BLaER1 (cell line): ENCODE measurements around the gene ENO1.
A peak's percentile ranks its signal among the peaks of the same experiment; 100 is the strongest.
"Not testable (repeated sequence)": the region's sequence is repeated elsewhere in the genome, so short reads cannot be mapped to it uniquely, and the experiment has no call there.

ENCODE experiments used
- H3K27ac ChIP-seq: shearing (Covaris generic); formaldehyde crosslinking; 2 replicates; pipeline ENCODE4 v1.8.1; 2022
- H3K27me3 ChIP-seq: shearing (Covaris generic); formaldehyde crosslinking; 2 replicates; pipeline ENCODE4 v1.8.1; 2022
- H3K36me3 ChIP-seq: shearing (Covaris generic); formaldehyde crosslinking; 2 replicates; pipeline ENCODE4 v1.8.1; 2022
- H3K4me1 ChIP-seq: shearing (Covaris generic); formaldehyde crosslinking; 2 replicates; pipeline ENCODE4 v1.8.1; 2022
- H3K4me2 ChIP-seq: shearing (Covaris generic); formaldehyde crosslinking; 2 replicates; pipeline ENCODE4 v1.8.1; 2022
- H3K4me3 ChIP-seq: shearing (Covaris generic); formaldehyde crosslinking; 2 replicates; pipeline ENCODE4 v1.8.1; 2022
- H3K9ac ChIP-seq: shearing (Covaris generic); formaldehyde crosslinking; 2 replicates; pipeline ENCODE4 v1.8.1; 2022
- H3K9me3 ChIP-seq: shearing (Covaris generic); formaldehyde crosslinking; 2 replicates; pipeline ENCODE4 v1.8.1; 2022
- H4K20me1 ChIP-seq: shearing (Covaris generic); formaldehyde crosslinking; 2 replicates; pipeline ENCODE4 v1.8.1; 2022
- Cebpa-rat ChIP-seq: shearing (Covaris generic); IDR thresholded peaks from 2 replicates; pipeline ENCODE4 v1.8.1; 2022

ENO1 gene

DNA sequence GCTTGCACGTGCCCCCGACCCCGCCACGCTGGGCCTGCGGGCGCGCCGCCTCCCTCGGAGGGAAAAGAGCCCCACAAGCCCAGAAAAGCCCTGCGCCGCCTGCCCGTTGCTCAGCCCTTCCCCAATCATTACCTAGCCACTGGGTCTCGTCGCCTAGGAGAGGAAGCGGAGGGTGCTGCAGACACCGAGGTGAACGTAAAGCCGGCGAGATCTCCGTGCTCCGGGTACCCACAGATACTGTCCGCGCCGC, at the start of gene ENO1:
Gene ENO1, minus strand, starts transcription at position 239 of the 250 bp plus-strand sequence. CDS start 3,778 bp downstream, outside the sequence.
- Histone ChIP-seq H3K9me3 (no peaks in the 10 kb centered on the region), H3K36me3 (peaks cover 38% of the 10 kb centered on the region), H3K27me3 (no peaks in the 10 kb centered on the region), H3K4me1 (peaks cover 71% of the 10 kb centered on the region), H3K9ac (peak within 1 kb of the TSS; percentile 99), H3K4me3 (peak within 1 kb of the TSS; percentile 99), H3K27ac (peak within 1 kb of the TSS; percentile 99), H4K20me1 (peaks cover 51% of the 10 kb centered on the region), H3K4me2 (peak within 1 kb of the TSS; percentile 93)
- TF ChIP-seq Cebpa-rat = no peak

DNA sequence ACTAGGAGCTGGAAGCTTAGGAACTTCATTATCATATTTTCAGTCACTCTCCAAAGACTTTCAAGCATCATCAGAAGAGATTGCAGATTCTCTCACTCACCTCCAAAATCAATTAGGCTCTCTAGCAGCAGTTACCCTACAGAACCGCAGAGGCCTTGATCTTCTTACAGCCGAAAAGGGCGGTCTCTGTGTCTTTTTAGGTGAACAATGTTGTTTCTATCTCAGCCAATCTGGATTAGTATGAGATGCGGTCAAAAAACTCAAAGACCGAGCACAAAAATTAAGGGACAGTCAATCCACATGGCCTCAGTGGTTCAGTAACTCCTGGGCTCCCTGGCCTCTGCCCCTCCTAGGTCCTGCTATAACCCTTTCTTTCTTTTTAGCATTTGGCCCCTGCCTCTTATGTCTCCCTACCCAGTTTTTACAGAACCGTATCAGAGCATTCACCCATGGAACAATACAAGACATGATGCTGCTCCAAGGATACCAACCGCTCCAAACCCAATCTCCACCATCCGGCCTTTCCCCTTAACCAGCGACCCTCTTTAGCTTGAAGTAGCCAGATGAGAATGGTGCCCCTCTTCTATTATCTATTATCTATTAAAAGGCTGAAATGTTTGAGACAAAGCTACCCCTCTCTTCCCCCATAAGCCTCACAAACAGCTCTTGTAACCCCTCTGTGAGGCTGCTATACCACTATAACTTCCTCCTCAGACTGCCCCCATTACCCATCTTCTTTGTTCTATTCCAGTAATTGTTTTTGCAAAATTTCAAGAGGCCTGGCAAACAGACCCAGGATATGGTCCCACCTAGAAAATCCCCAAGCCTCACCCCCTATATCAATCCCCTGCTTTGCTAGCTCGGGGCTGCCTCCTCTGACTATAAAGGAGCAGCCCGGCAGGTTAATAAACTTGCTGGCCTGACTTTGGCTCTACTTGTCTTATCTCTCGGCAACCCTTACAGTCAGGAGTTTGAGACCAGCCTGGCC, 48.5 kb upstream of the ENO1 start:
- no peaks in the 10 kb centered on the region for H3K4me1 ChIP-seq
- TF ChIP-seq Cebpa-rat = no peak

GRCh38 chr1:8925960-8926359, 47.5 kb upstream of the ENO1 start:
- no peak for TF ChIP-seq Cebpa-rat
- H3K36me3 ChIP-seq = no peaks in the 10 kb centered on the region

More for the DNA sequence above, 48.5 kb upstream of the ENO1 start:
- no peaks in the 10 kb centered on the region for H3K27me3 ChIP-seq
- H3K4me2 ChIP-seq = no peak overlapping the region
- no peak overlapping the region for H3K4me3 ChIP-seq
- 0 out of 2 replicates have a peak, but pooled peaks cover 4% of the 10 kb centered on the region for H3K9me3 ChIP-seq
- no peaks in the 10 kb centered on the region for H4K20me1 ChIP-seq
- no peak overlapping the region for H3K27ac ChIP-seq
- H3K9ac ChIP-seq = no peak overlapping the region
- H3K36me3 ChIP-seq = no peaks in the 10 kb centered on the region

DNA sequence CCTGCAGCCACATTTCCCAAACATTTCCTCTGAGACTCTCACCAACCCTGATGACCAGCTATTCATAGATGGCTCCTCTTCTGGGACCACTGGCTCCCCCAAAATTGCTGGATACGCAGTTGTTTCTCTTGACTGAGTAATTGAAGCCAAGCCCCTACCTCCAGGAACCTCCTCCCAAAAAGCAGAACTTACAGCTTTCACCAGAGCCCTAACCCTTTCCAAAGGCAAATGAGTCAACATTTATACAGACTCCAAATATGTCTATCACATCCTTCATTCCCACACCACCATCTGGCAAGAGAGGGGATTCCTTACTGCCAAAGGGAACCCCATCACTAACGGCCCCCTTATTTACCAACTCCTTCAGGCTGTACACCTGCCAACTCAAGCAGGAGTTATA, 46.9 kb upstream of the ENO1 start:
- Histone ChIP-seq H3K4me3 (no peak overlapping the region), H3K27me3 (no peaks in the 10 kb centered on the region), H3K9ac (no peak overlapping the region), H3K9me3 (0 out of 2 replicates have a peak, but pooled peaks cover 4% of the 10 kb centered on the region), H4K20me1 (no peaks in the 10 kb centered on the region), H3K4me2 (no peak overlapping the region), H3K36me3 (no peaks in the 10 kb centered on the region), H3K4me1 (peaks cover 11% of the 10 kb centered on the region), H3K27ac (no peak overlapping the region)
- no peak for TF ChIP-seq Cebpa-rat

More at GRCh38 chr1:8925960-8926359, 47.5 kb upstream of the ENO1 start:
- no peak overlapping the region for H3K27ac ChIP-seq
- 0 out of 2 replicates have a peak, but pooled peaks cover 4% of the 10 kb centered on the region for H3K9me3 ChIP-seq
- H3K4me2 ChIP-seq = no peak overlapping the region
- peaks cover 6% of the 10 kb centered on the region for H3K4me1 ChIP-seq
- no peak overlapping the region for H3K9ac ChIP-seq
- H3K4me3 ChIP-seq = no peak overlapping the region
- no peaks in the 10 kb centered on the region for H3K27me3 ChIP-seq
- H4K20me1 ChIP-seq = no peaks in the 10 kb centered on the region

- Histone ChIP-seq H3K36me3 (no peaks in the 10 kb centered on the region), H3K27me3 (no peaks in the 10 kb centered on the region), H3K9ac (no peak overlapping the region), H3K27ac (no peak overlapping the region), H4K20me1 (no peaks in the 10 kb centered on the region), H3K4me2 (no peak overlapping the region), H3K9me3 (no peaks in the 10 kb centered on the region), H3K4me3 (no peak overlapping the region), H3K4me1 (peaks cover 25% of the 10 kb centered on the region)
- no peak for TF ChIP-seq Cebpa-rat
Measured at GRCh38 chr1:8922962-8923361, 44.5 kb upstream of the ENO1 start.

DNA sequence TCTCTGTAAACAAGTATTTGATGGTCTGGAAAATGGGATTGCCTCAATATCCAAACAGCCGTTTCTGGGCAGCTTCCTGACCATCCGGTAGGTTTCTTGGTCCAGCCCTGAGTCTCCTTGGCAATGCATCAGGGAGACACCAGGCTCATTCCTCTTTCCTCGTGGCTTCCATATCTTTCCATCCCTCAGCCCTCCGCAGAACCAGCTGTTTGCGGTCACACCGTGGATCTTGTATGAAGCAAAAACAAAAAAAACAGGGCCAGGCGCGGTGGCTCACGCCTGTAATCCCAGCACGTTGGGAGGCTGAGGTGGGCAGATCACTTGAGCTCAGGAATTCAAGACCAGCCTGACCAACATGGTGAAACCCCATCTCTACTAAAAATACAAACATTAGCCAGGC, 39.0 kb upstream of the ENO1 start:
- H3K27me3 ChIP-seq, H3K4me3 ChIP-seq, H3K9ac ChIP-seq, H3K36me3 ChIP-seq, H3K9me3 ChIP-seq, H3K27ac ChIP-seq, H3K4me2 ChIP-seq, H4K20me1 ChIP-seq: not testable (repeated sequence)
- peaks cover 49% of the 10 kb centered on the region for H3K4me1 ChIP-seq

GRCh38 chr1:8915446-8915845, 37.0 kb upstream of the ENO1 start:
- H3K4me1 ChIP-seq = peaks cover 38% of the 10 kb centered on the region
- no peak for TF ChIP-seq Cebpa-rat
- no peaks in the 10 kb centered on the region for H4K20me1 ChIP-seq
- H3K9ac ChIP-seq = no peak overlapping the region
- H3K9me3 ChIP-seq = peaks cover 15% of the 10 kb centered on the region
- H3K27me3 ChIP-seq = no peaks in the 10 kb centered on the region
- no peak overlapping the region for H3K4me3 ChIP-seq
- H3K36me3 ChIP-seq = no peaks in the 10 kb centered on the region
- H3K4me2 ChIP-seq = peak overlapping the region; percentile 68
- H3K27ac ChIP-seq = no peak overlapping the region

GRCh38 chr1:8914466-8914865, 36.0 kb upstream of the ENO1 start:
- TF ChIP-seq Cebpa-rat = no peak
- no peaks in the 10 kb centered on the region for H3K27me3 ChIP-seq
- H3K9ac ChIP-seq = no peak overlapping the region
- peaks cover 35% of the 10 kb centered on the region for H3K4me1 ChIP-seq
- H3K36me3 ChIP-seq = no peaks in the 10 kb centered on the region
- no peaks in the 10 kb centered on the region for H4K20me1 ChIP-seq
- H3K4me3 ChIP-seq = no peak overlapping the region
- peak overlapping the region; percentile 58 for H3K27ac ChIP-seq
- peaks cover 15% of the 10 kb centered on the region for H3K9me3 ChIP-seq
- peak overlapping the region; percentile 68 for H3K4me2 ChIP-seq

DNA sequence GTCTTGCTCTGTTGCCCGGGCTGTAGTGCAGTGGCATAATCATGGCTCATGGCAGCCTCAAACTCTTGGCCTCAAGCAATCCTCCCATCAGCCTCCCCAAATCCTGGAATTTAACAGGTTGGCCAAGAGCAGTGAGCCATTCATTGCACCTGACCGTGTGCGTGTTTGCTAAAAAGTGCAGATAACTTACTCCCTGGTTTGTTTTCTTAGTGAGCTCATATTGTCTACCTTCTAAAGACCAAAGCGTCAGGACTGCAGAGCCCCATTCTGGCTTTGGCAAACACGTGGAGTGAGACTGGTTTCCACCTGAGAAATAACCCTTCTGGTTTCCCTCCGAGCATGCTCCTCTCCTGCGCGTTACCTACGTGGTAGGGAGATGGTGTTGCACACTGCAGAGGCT, 35.0 kb upstream of the ENO1 start:
- H3K9me3 ChIP-seq = peaks cover 15% of the 10 kb centered on the region
- no peaks in the 10 kb centered on the region for H3K36me3 ChIP-seq
- no peaks in the 10 kb centered on the region for H4K20me1 ChIP-seq
- no peak overlapping the region for H3K27ac ChIP-seq
- no peak overlapping the region for H3K4me3 ChIP-seq
- no peak overlapping the region for H3K9ac ChIP-seq
- peaks cover 27% of the 10 kb centered on the region for H3K4me1 ChIP-seq
- no peaks in the 10 kb centered on the region for H3K27me3 ChIP-seq
- H3K4me2 ChIP-seq = no peak overlapping the region
- no peak for TF ChIP-seq Cebpa-rat

GRCh38 chr1:8911416-8912309, 33.2 kb upstream of the ENO1 start:
- Histone ChIP-seq H3K4me2 (no peak overlapping the region), H3K9ac (no peak overlapping the region), H3K27me3 (no peaks in the 10 kb centered on the region), H3K9me3 (peaks cover 15% of the 10 kb centered on the region), H3K4me1 (peaks cover 24% of the 10 kb centered on the region), H3K27ac (no peak overlapping the region), H3K36me3 (no peaks in the 10 kb centered on the region), H4K20me1 (no peaks in the 10 kb centered on the region), H3K4me3 (no peak overlapping the region; the same call in 1 of the 2 replicates)
- no peak for TF ChIP-seq Cebpa-rat
